Cardiac fibroblast (primary cell): Measurements from ENCODE around the gene FGF7.

Experiments used
- DNase-seq, 2 donors: peaks; one replicate each; pipeline versions ENCODE4 v3.0.0 to v3.0.0-alpha.2; 2010; ENCODE audit warnings: low read depth in 2 of 2
- H3K4me3 ChIP-seq, 2 donors: replicated peaks in 1 of 2; 1 replicate in 1 of 2; 2 replicates in 1 of 2; pipeline ENCODE4 v1.5.1; 2011; ENCODE audit warnings: low read depth in 2 of 2, low read length in 2 of 2, mild to moderate bottlenecking in 2 of 2, moderate library complexity in 1 of 2
- TF ChIP-seq, protein P1 (sequence below): IDR thresholded peaks from one replicate; pipeline ENCODE4 v1.5.1; 2011; ENCODE audit warnings: low read depth, mild to moderate bottlenecking, low read length, inconsistent platforms

FGF7 gene

DNA sequence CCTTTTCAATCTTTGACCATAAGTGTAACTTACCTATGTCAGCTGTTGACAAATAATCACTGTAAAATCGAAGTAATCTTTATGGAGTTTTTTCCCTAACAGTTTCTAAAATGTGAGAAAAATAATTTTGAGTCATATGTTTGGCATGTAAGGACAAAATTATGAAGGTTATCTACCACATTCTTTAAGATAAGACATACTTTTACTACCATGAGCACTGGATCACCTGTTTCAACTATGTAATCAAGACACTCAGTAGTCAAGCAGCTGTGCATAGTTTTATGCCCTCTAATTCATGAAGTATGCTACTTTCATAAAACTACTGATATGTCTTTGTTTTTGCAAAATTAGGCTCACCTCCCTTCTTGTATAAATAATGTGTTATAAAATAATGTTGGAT, 12.1 kb downstream of the FGF7 start:
- TF ChIP-seq, protein P1, sequence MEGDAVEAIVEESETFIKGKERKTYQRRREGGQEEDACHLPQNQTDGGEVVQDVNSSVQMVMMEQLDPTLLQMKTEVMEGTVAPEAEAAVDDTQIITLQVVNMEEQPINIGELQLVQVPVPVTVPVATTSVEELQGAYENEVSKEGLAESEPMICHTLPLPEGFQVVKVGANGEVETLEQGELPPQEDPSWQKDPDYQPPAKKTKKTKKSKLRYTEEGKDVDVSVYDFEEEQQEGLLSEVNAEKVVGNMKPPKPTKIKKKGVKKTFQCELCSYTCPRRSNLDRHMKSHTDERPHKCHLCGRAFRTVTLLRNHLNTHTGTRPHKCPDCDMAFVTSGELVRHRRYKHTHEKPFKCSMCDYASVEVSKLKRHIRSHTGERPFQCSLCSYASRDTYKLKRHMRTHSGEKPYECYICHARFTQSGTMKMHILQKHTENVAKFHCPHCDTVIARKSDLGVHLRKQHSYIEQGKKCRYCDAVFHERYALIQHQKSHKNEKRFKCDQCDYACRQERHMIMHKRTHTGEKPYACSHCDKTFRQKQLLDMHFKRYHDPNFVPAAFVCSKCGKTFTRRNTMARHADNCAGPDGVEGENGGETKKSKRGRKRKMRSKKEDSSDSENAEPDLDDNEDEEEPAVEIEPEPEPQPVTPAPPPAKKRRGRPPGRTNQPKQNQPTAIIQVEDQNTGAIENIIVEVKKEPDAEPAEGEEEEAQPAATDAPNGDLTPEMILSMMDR = no peak

DNA sequence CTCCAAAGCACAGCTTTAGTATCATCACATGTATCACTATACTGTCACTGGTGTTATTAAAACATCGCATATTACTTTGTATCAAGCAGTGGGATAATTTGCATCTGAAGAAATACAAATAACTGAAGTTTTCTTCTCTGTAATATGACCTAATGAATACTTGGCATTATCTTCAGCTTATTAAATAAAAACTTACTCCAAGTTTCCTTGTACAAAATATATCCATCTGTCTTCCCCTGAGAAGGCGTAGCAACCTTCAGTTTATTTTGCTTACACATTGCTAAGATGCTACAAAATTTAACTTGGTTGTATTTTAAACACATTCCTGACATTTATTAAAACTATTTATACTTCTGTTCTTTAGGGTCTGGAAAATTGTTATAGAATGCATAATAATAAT, 13.7 kb downstream of the FGF7 start:
- TF ChIP-seq, protein P1 = no peak
- no peak for DNase-seq
- no peak overlapping the region for H3K4me3 ChIP-seq

More for the DNA sequence above, 12.1 kb downstream of the FGF7 start:
- peak; percentile 44 to 46 for DNase-seq
- H3K4me3 ChIP-seq = no peak overlapping the region

DNA sequence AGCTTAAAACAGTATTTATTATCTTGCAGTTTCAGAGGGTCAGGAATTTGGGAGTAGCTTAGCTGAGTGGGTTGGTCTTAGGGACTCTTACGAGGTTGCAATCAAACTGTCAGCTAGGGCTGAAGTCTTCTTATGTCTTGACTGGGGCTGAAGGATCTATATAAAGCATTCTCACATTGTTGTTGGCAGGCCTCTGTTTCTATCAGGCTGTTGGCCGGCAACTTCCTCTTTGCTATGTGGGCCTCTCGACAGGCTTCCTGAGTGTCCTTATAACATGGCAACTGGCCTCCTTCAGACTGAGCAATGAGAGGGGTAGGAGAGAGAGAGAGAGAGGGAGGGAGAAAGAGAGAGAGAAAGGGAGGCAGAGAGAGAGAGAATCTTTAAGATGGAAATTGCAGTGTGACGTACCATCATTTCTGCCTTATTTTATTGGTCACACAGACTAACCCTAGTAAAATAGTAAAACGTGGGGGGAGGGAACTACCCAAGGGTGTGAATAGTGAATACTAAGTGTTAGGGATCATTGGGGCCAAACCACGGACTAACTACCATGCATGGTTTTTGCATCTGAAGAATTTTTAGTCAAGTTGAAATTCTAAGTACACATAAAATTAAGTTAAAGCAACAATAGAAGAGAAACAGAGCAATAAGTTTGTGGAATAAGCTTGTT, 16.1 kb downstream of the FGF7 start:
- no peak overlapping the region for H3K4me3 ChIP-seq
- TF ChIP-seq, protein P1 = no peak
- DNase-seq = peak in 1 of 2 donors; percentile 65

DNA sequence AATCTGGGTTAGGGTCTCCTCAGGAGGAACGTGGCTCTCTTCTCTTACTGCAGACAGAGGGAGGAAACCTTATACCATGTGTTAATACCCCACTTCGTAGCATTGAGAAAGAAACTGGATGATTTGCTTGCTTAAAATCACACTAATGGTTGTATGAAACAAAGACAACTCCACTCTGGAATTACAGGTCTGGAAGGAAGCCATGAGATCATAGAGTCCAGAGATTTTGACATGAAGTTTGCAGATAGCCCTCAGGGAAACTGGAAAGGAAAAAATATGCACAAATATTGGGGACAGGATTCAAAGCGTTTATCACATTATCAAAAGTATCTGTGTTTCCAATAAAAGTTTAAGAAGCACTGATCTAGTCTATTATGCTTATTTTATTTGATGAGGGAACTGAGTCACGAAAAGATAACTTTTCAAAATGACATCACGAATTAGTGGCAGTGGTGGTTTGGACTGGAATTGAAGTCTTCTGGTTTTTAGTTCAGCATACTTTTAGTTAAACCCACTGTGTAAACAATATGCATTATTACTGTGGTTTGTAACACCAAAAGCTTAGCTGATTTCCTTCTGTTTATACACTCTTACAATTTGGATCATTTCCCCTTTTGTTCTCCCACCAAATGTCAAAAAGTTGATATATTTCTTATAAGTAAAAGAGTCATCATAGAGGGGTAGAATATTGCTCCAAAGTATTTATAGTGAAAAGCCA, 16.8 kb downstream of the FGF7 start:
- TF ChIP-seq, protein P1 = no peak
- no peak for DNase-seq
- no peak overlapping the region for H3K4me3 ChIP-seq

DNA sequence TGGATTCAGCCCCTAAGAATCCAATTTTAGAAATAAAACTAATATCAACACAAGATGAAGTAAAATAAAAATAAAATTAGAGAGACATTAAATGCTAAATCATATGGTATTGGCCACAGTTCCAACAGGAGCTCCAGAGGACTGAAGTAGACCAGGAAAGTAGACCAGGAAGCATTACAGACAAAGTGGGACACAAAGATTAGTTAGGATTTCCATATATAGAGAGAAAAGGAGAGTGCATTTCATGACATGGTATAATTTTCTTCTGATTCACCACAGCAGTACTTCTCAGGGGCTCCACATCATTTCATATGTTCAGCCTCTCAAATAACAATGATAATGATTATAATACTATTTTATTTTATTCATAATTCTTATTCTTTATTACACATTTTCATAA, 18.3 kb downstream of the FGF7 start:
- no peak overlapping the region for H3K4me3 ChIP-seq
- TF ChIP-seq, protein P1 = no peak
- no peak for DNase-seq

DNA sequence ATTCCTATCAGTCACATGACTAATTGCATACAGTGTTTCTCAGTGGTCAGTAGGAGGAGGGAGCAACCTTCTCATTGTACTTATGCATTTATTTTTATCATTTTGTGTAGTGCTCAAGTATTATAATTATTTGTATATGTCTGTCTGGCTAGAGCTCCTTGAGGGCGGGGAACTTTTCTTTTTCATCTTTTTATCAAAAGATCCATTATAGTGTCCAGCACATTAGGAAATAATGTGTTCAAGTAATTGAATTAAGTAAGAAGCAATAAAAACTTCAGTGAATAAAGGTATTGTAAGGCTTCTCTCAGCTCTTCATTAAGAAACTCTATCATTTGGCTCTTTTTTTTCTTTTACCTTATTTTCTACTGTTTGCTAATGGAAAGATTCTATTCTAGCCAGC, 18.8 kb downstream of the FGF7 start:
- DNase-seq = no peak
- no peak overlapping the region for H3K4me3 ChIP-seq
- TF ChIP-seq, protein P1 = no peak
